ENCODE results near the gene ROBO1.

The ROBO1 gene

GRCh38 chr3:78712941-78713340 is 1054.9 kb downstream of the ROBO1 start:
- Mint-ChIP-seq H3K9me3 (peaks cover 13% of the 10 kb centered on the region), H3K27ac (ENCODE audit: low read depth) (no peak overlapping the region), H3K4me1 (no peaks in the 10 kb centered on the region), H3K4me3 (no peak overlapping the region), H3K36me3 (ENCODE audit: insufficient read depth) (no peaks in the 10 kb centered on the region), H3K27me3 (no peaks in the 10 kb centered on the region)
- DNase-seq (ENCODE audit: low spot score in 2 of 2) (no peak), ATAC-seq (replicated peaks; ENCODE audit: extremely low read depth, poor library complexity, severe bottlenecking) (no peak)

DNA sequence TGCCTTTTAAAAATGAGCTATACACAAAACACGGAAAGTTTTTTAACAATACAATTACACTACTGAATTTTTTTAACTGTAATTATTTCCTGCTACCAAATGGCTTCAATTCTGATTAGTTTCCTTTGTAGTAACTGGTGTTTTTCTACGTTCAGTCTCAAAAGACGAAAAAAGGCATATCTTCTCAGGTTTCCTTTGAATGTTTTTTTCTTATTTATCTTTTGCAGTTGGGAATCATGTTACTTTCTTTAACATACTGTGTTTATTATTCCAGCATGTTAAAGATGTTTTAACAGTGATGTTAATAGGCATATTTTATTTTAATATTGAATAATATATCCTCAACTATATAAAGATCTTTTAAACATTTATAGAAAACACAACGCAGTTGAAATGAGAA is 1055.5 kb downstream of the ROBO1 start:
- Mint-ChIP-seq H3K36me3 (ENCODE audit: insufficient read depth) (no peaks in the 10 kb centered on the region), H3K4me3 (no peak overlapping the region), H3K9me3 (peaks cover 8% of the 10 kb centered on the region), H3K27me3 (no peaks in the 10 kb centered on the region), H3K27ac (ENCODE audit: low read depth) (no peak overlapping the region), H3K4me1 (no peaks in the 10 kb centered on the region)
- ATAC-seq (replicated peaks; ENCODE audit: extremely low read depth, poor library complexity, severe bottlenecking), result no peak
- no peak for DNase-seq (ENCODE audit: low spot score in 2 of 2)

GRCh38 chr3:78708565-78709073 is 1059.2 kb downstream of the ROBO1 start:
- Mint-ChIP-seq H3K36me3 (ENCODE audit: insufficient read depth) (no peaks in the 10 kb centered on the region), H3K27me3 (no peaks in the 10 kb centered on the region), H3K27ac (ENCODE audit: low read depth) (no peak overlapping the region), H3K9me3 (peaks cover 13% of the 10 kb centered on the region), H3K4me1 (no peaks in the 10 kb centered on the region), H3K4me3 (no peak overlapping the region)
- DNase-seq (ENCODE audit: low spot score in 2 of 2) (no peak), ATAC-seq (replicated peaks; ENCODE audit: extremely low read depth, poor library complexity, severe bottlenecking) (no peak)

- ATAC-seq (replicated peaks; ENCODE audit: extremely low read depth, poor library complexity, severe bottlenecking) (no peak), DNase-seq (ENCODE audit: low spot score in 2 of 2) (no peak)
- Mint-ChIP-seq H3K4me3 (no peak overlapping the region), H3K4me1 (no peaks in the 10 kb centered on the region), H3K36me3 (ENCODE audit: insufficient read depth) (no peaks in the 10 kb centered on the region), H3K27ac (ENCODE audit: low read depth) (no peak overlapping the region), H3K9me3 (peaks cover 13% of the 10 kb centered on the region), H3K27me3 (no peaks in the 10 kb centered on the region)
Observed at GRCh38 chr3:78707609-78708008, 1060.2 kb downstream of the ROBO1 start.

DNA sequence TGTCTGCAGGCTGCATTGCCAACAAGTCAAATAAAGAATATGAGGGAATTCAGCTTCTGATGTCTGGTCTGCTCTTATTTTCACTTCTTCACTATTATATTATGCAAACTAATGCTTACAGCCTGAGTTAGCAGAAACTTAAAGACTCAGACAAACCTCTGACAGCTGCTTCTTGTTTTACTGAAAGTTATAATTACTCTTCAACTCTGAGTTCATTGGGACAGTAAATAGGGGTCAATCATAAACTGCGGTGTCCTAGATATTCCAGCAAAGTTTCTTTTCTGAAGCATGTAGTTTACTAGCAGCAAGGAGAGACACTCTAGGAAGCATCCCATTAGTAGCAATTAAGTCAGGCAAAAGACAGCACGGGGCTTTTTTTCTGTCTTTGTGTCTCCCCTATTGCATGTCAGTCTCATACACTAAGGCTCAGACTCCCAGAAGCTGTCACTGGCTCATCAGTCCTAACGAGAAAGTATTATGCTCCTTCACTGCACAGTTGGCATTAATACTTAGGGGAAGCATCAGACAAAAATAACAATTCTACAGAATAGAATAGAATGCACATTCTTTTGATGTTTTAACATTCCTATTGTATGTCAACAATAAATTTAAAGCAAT is 1060.8 kb downstream of the ROBO1 start:
- no peak for DNase-seq (ENCODE audit: low spot score in 2 of 2)
- Mint-ChIP-seq H3K9me3 (peaks cover 13% of the 10 kb centered on the region), H3K4me3 (no peak overlapping the region), H3K4me1 (no peaks in the 10 kb centered on the region), H3K27me3 (no peaks in the 10 kb centered on the region), H3K36me3 (ENCODE audit: insufficient read depth) (no peaks in the 10 kb centered on the region), H3K27ac (ENCODE audit: low read depth) (no peak overlapping the region)
- ATAC-seq (replicated peaks; ENCODE audit: extremely low read depth, poor library complexity, severe bottlenecking), result no peak

- H3K4me1 Mint-ChIP-seq, result no peaks in the 10 kb centered on the region
- H3K27ac Mint-ChIP-seq (ENCODE audit: low read depth), result no peak overlapping the region
- H3K36me3 Mint-ChIP-seq (ENCODE audit: insufficient read depth), result no peaks in the 10 kb centered on the region
- no peak overlapping the region for H3K4me3 Mint-ChIP-seq
- H3K27me3 Mint-ChIP-seq, result no peaks in the 10 kb centered on the region
- H3K9me3 Mint-ChIP-seq, result peaks cover 20% of the 10 kb centered on the region
- DNase-seq (ENCODE audit: low spot score in 2 of 2) (no peak), ATAC-seq (replicated peaks; ENCODE audit: extremely low read depth, poor library complexity, severe bottlenecking) (no peak)
Observed at GRCh38 chr3:78703944-78704343, 1063.9 kb downstream of the ROBO1 start.

DNA sequence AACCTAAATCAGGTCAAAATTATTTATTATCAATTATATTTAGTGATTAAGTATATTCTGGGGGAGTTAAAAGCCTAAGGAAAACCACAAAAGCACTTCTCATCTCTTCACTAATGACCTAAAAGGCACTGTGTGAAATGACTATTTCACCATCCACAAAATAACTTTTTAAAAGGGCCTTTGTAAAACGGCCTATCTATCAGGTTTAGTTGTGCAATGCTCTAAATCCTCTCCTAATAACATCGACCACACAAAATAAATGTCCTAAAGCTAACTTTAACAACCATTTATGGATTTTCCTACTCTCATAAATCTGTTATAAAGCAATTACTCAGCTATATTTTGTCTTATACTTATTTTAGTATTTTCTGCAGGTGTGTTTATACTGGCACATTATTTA is 1066.3 kb downstream of the ROBO1 start:
- no peaks in the 10 kb centered on the region for H3K36me3 Mint-ChIP-seq (ENCODE audit: insufficient read depth)
- ATAC-seq (replicated peaks; ENCODE audit: extremely low read depth, poor library complexity, severe bottlenecking) (no peak), DNase-seq (ENCODE audit: low spot score in 2 of 2) (no peak)
- H3K9me3 Mint-ChIP-seq, result peaks cover 22% of the 10 kb centered on the region
- no peak overlapping the region for H3K27ac Mint-ChIP-seq (ENCODE audit: low read depth)
- no peaks in the 10 kb centered on the region for H3K4me1 Mint-ChIP-seq
- no peaks in the 10 kb centered on the region for H3K27me3 Mint-ChIP-seq
- H3K4me3 Mint-ChIP-seq, result no peak overlapping the region

DNA sequence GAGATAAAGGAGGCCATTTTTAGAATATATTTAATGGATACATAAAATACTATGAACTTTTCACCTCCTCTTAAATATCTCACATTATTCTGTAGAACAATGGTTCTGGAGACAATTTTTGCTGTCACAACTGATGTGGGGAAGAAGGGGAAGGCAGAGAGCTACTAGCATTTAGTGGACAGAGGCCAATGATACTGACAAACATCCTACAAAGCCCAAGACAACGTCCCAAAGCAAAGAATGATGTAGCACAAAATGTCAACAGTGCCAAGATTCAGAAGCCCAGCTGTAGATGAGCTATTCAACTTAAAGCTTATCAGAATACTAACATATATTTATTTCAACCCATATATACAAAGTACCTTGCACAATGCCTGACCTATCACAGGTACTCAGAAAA is 1069.4 kb downstream of the ROBO1 start:
- Mint-ChIP-seq H3K4me3 (no peak overlapping the region), H3K27me3 (no peaks in the 10 kb centered on the region), H3K36me3 (ENCODE audit: insufficient read depth) (no peaks in the 10 kb centered on the region), H3K4me1 (no peaks in the 10 kb centered on the region), H3K9me3 (peaks cover 12% of the 10 kb centered on the region), H3K27ac (ENCODE audit: low read depth) (no peak overlapping the region)
- ATAC-seq (replicated peaks; ENCODE audit: extremely low read depth, poor library complexity, severe bottlenecking) (no peak), DNase-seq (ENCODE audit: low spot score in 2 of 2) (no peak)

GRCh38 chr3:78697426-78697825 is 1070.4 kb downstream of the ROBO1 start:
- no peak for ATAC-seq (replicated peaks; ENCODE audit: extremely low read depth, poor library complexity, severe bottlenecking)
- no peaks in the 10 kb centered on the region for H3K4me1 Mint-ChIP-seq
- no peak overlapping the region for H3K27ac Mint-ChIP-seq (ENCODE audit: low read depth)
- no peaks in the 10 kb centered on the region for H3K36me3 Mint-ChIP-seq (ENCODE audit: insufficient read depth)
- no peak for DNase-seq (ENCODE audit: low spot score in 2 of 2)
- no peak overlapping the region for H3K4me3 Mint-ChIP-seq
- H3K9me3 Mint-ChIP-seq, result peaks cover 18% of the 10 kb centered on the region
- no peaks in the 10 kb centered on the region for H3K27me3 Mint-ChIP-seq

GRCh38 chr3:78690766-78691165 is 1077.0 kb downstream of the ROBO1 start:
- ATAC-seq (replicated peaks; ENCODE audit: extremely low read depth, poor library complexity, severe bottlenecking), result no peak
- no peaks in the 10 kb centered on the region for H3K36me3 Mint-ChIP-seq (ENCODE audit: insufficient read depth)
- DNase-seq (ENCODE audit: low spot score in 2 of 2), result no peak
- H3K27me3 Mint-ChIP-seq, result no peaks in the 10 kb centered on the region
- no peak overlapping the region for H3K27ac Mint-ChIP-seq (ENCODE audit: low read depth)
- H3K4me3 Mint-ChIP-seq, result no peak overlapping the region
- peaks cover 5% of the 10 kb centered on the region for H3K9me3 Mint-ChIP-seq
- H3K4me1 Mint-ChIP-seq, result no peaks in the 10 kb centered on the region

- Mint-ChIP-seq H3K27ac (ENCODE audit: low read depth) (no peak overlapping the region), H3K27me3 (no peaks in the 10 kb centered on the region), H3K4me3 (no peak overlapping the region), H3K36me3 (ENCODE audit: insufficient read depth) (no peaks in the 10 kb centered on the region), H3K4me1 (no peaks in the 10 kb centered on the region), H3K9me3 (peaks cover 7% of the 10 kb centered on the region)
- no peak for ATAC-seq (replicated peaks; ENCODE audit: extremely low read depth, poor library complexity, severe bottlenecking)
- no peak for DNase-seq (ENCODE audit: low spot score in 2 of 2)
Observed at GRCh38 chr3:78689378-78689777, 1078.4 kb downstream of the ROBO1 start.

DNA sequence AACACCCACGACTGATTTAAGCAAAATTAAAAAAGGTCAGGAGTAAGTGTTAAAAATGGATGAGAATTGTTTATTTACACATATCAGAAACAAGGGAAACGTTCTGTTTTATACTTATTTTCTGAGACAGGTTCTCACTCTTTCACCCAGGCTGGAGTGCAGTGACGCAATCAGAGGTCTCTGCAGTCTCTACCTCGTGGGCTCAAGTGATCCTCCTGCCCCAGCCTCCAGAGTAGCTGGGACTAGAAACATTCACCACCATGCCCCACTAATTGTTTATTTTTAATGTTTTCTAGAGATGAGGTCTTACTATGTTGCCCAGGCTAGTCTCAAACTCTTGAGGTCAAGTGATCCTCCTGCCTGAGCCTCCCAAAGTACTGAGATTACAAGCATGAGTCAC is 1080.3 kb downstream of the ROBO1 start:
- no peak for DNase-seq (ENCODE audit: low spot score in 2 of 2)
- H3K4me3 Mint-ChIP-seq, result no peak overlapping the region
- H3K9me3 Mint-ChIP-seq, result peaks cover 5% of the 10 kb centered on the region
- no peaks in the 10 kb centered on the region for H3K4me1 Mint-ChIP-seq
- H3K27me3 Mint-ChIP-seq, result no peaks in the 10 kb centered on the region
- ATAC-seq (replicated peaks; ENCODE audit: extremely low read depth, poor library complexity, severe bottlenecking), result no peak
- H3K36me3 Mint-ChIP-seq (ENCODE audit: insufficient read depth), result no peaks in the 10 kb centered on the region
- no peak overlapping the region for H3K27ac Mint-ChIP-seq (ENCODE audit: low read depth)

- Mint-ChIP-seq H3K36me3 (ENCODE audit: insufficient read depth) (no peaks in the 10 kb centered on the region), H3K9me3 (peaks cover 5% of the 10 kb centered on the region), H3K4me3 (no peak overlapping the region), H3K27ac (ENCODE audit: low read depth) (no peak overlapping the region), H3K4me1 (no peaks in the 10 kb centered on the region), H3K27me3 (no peaks in the 10 kb centered on the region)
- DNase-seq (ENCODE audit: low spot score in 2 of 2) (no peak), ATAC-seq (replicated peaks; ENCODE audit: extremely low read depth, poor library complexity, severe bottlenecking) (no peak)
Observed at GRCh38 chr3:78683284-78683683, 1084.5 kb downstream of the ROBO1 start.
